GM23338 (cell line): ENCODE data around the gene DPYSL5.

ENCODE experiments used
- EZH2 ChIP-seq: fragments of 200-600 bp; sonication (generic); IDR thresholded peaks from one replicate; pipeline ENCODE4 v1.8.0; 2017; ENCODE audit warnings: antibody characterized with exemption, mild to moderate bottlenecking, low read depth; ENCODE audit not compliant: unreplicated experiment
- EZH2phosphoT487 ChIP-seq: fragments of 200-600 bp; sonication (generic); IDR thresholded peaks from one replicate; pipeline ENCODE4 v1.8.1; 2018; ENCODE audit warnings: antibody characterized with exemption; ENCODE audit not compliant: unreplicated experiment
- POLR2AphosphoS5 ChIP-seq: IDR thresholded peaks from 2 replicates; pipeline ENCODE4 v1.6.1; 2016; ENCODE audit warnings: antibody characterized with exemption, low read depth
- TF ChIP-seq, protein P1 (sequence below), 2 experiments: fragments of 200-600 bp in 1 of 2; sonication (generic) in 1 of 2; conservative IDR thresholded peaks; 2 replicates each; pipeline versions ENCODE4 v1.5.1 to v1.6.1; 2016 to 2017; ENCODE audit warnings: antibody characterized with exemption in 2 of 2, low read depth in 2 of 2, mild to moderate bottlenecking in 2 of 2, moderate library complexity in 1 of 2

GRCh38 chr2:26884486-26884885 lies 36.6 kb downstream of the DPYSL5 start:
- TF ChIP-seq, protein P1, sequence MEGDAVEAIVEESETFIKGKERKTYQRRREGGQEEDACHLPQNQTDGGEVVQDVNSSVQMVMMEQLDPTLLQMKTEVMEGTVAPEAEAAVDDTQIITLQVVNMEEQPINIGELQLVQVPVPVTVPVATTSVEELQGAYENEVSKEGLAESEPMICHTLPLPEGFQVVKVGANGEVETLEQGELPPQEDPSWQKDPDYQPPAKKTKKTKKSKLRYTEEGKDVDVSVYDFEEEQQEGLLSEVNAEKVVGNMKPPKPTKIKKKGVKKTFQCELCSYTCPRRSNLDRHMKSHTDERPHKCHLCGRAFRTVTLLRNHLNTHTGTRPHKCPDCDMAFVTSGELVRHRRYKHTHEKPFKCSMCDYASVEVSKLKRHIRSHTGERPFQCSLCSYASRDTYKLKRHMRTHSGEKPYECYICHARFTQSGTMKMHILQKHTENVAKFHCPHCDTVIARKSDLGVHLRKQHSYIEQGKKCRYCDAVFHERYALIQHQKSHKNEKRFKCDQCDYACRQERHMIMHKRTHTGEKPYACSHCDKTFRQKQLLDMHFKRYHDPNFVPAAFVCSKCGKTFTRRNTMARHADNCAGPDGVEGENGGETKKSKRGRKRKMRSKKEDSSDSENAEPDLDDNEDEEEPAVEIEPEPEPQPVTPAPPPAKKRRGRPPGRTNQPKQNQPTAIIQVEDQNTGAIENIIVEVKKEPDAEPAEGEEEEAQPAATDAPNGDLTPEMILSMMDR (conservative IDR thresholded peaks at IDR 0.05; ENCODE audit: low read depth in 2 of 2): no peak
- TF ChIP-seq EZH2phosphoT487 (no peak), POLR2AphosphoS5 (no peak), EZH2 (no peak)
